HG02759 (cell line): ENCODE data around the gene WNT8A.

Experiments
- ATAC-seq: cut with Tn5 transposase; IDR thresholded peaks from one replicate; pipeline ENCODE4 v1.9.1; 2021; ENCODE audit warnings: mild to moderate bottlenecking, moderate library complexity; ENCODE audit not compliant: unreplicated experiment

WNT8A gene

GRCh38 chr5:138138949-138139780 lies 55.3 kb downstream of the WNT8A start, which contains the start of gene NME5:
Gene NME5 (minus strand): TSS chr5:138139428. CDS start chr5:138138780, 648 bp downstream.
- peak; percentile 78 for ATAC-seq

GRCh38 chr5:138139781-138140090 lies 55.9 kb downstream of the WNT8A start:
- no peak for ATAC-seq

GRCh38 chr5:138140268-138140667 lies 56.4 kb downstream of the WNT8A start:
- ATAC-seq: no peak
